HCT116 (cell line): Measurements from ENCODE around the gene PRKCA.

Source experiments
- CBX3 ChIP-seq: IDR thresholded peaks from 2 replicates; pipeline ENCODE4 v1.6.1; 2012; ENCODE audit warnings: low read depth
- CTCF ChIP-seq, 3 experiments: fragments of 200-600 bp in 1 of 3; sonication (generic) in 1 of 3; IDR thresholded peaks in 2 of 3; conservative IDR thresholded peaks in 1 of 3; 2 replicates each; pipeline ENCODE4 v1.5.1; 2012 to 2017; ENCODE audit warnings: low read depth in 2 of 3, low read length in 2 of 3, antibody characterized with exemption in 1 of 3, borderline replicate concordance in 1 of 3, control low read depth in 1 of 3, mild to moderate bottlenecking in 1 of 3, mixed read lengths in 1 of 3, mixed run types in 1 of 3, moderate library complexity in 1 of 3; ENCODE audit not compliant: insufficient read depth in 1 of 3
- ELF1 ChIP-seq: IDR thresholded peaks from 2 replicates; pipeline ENCODE4 v1.6.1; 2012; ENCODE audit warnings: low read depth, borderline replicate concordance
- EZH2 ChIP-seq: fragments of 200-600 bp; sonication (generic); IDR thresholded peaks from 2 replicates; pipeline ENCODE4 v1.6.1; 2017; ENCODE audit warnings: antibody characterized with exemption, mixed run types
- MAX ChIP-seq: IDR thresholded peaks from 2 replicates; pipeline ENCODE4 v1.6.1; 2012
- POLR2A ChIP-seq: IDR thresholded peaks from 2 replicates; pipeline ENCODE4 v1.7.0; 2011; ENCODE audit warnings: borderline replicate concordance; ENCODE audit not compliant: insufficient read depth, insufficient read length; ENCODE audit errors: extremely low read depth
- POLR2AphosphoS5 ChIP-seq: IDR thresholded peaks from 2 replicates; pipeline ENCODE4 v1.6.1; 2011; ENCODE audit warnings: mild to moderate bottlenecking, low read depth, low read length, moderate library complexity
- SIN3A ChIP-seq: IDR thresholded peaks from 2 replicates; pipeline ENCODE4 v1.6.1; 2012; ENCODE audit warnings: low read depth
- ZBTB33 ChIP-seq: IDR thresholded peaks from 2 replicates; pipeline ENCODE4 v1.6.1; 2011; ENCODE audit warnings: mild to moderate bottlenecking, low read length, moderate library complexity; ENCODE audit not compliant: insufficient replicate concordance; ENCODE audit errors: extremely low read depth
- ZNF274 ChIP-seq: fragments of 200-500 bp; sonication (Bioruptor generic); IDR thresholded peaks from 2 replicates; pipeline ENCODE4 v1.6.1; 2014; ENCODE audit warnings: mild to moderate bottlenecking, low read depth, low read length, inconsistent platforms

GRCh38 chr17:66443606-66444005 lies 141.2 kb downstream of the PRKCA start:
- TF ChIP-seq POLR2AphosphoS5 (no peak), ZNF274 (no peak), POLR2A (no peak), SIN3A (no peak), CTCF (IDR thresholded peaks at IDR 0.05 in 2 of 3, conservative IDR thresholded peaks at IDR 0.05 in 1 of 3; ENCODE audit: borderline replicate concordance in 1 of 3, insufficient read depth in 1 of 3, low read depth in 2 of 3, low read length in 2 of 3) (no peak), ZBTB33 (no peak), ELF1 (no peak), CBX3 (no peak), MAX (no peak), EZH2 (no peak)
